GM18519 (cell line): ENCODE measurements around the gene HYI.
"Not testable (repeated sequence)": the region's sequence is repeated elsewhere in the genome, so short reads cannot be mapped to it uniquely, and the experiment has no call there.

ENCODE experiments used
- ATAC-seq: cut with Tn5 transposase; IDR thresholded peaks from one replicate; pipeline ENCODE4 v1.9.1; 2021; ENCODE audit warnings: mild to moderate bottlenecking, moderate library complexity; ENCODE audit not compliant: unreplicated experiment, low FRiP score

Gene HYI

DNA sequence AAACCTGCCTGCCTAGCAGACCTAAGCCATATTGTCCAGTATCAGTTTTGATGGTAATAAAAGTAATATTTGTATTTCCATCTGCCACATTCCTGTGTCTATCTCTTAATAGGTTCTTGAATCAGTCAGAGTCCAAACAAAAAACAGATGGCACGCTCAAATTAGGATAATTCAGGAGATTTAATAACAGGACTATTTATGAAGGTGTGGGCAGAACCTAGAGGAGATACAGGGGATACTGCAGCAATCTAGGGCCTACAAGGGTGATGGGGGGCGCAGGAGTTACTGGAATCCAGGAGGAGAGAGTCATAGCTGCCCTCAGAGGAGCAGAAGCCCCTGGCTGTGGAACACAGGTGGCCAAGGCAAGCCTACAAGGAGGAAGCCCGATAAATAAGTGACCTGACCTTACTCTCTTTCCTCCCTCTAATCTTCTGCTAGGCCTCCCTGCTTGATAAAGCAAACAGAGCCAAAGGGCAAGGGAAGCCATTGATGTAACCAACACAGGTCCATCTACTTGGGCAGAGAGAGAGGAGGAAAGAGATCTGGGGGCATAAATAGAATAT, 11.9 kb upstream of the HYI start:
- ATAC-seq: no peak

DNA sequence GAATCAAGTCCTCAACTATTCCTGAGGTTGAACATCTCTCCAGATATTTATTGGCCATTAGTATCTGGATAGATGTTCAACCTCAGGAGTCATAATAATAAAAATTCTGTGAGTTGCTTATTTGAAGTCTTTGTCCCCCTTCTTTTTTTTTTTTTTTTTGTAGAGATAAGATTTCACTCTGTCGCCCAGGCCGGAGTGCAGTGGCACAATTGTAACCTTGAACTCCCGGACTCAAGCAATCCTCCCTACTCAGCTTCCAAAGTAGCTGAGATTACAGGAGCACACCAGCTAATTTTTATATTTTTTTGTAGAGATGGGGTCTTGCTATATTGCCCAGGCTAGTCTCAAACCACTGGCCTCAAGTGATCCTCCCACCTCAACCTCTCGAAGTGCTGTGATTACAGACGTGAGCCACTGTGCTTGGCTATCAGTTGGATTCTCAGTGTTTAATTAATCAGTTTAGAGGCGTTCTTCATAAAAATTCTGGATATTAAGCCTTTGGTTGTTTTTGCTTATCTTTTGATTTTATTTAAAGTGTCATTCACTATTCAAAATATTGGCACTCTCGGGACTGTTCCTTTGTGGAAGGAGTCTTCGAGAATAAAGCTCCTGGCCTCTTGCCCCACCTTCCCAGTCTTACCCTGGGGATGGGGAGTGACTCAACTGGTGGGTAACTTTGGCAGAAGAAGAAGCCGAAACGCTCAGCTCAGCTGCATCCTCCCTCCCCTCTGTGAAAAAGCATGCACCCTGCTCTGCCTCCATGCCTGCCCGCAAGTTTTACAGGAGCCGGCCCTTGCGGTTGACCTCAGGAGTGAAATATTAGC, 11.2 kb upstream of the HYI start:
- no peak for ATAC-seq

DNA sequence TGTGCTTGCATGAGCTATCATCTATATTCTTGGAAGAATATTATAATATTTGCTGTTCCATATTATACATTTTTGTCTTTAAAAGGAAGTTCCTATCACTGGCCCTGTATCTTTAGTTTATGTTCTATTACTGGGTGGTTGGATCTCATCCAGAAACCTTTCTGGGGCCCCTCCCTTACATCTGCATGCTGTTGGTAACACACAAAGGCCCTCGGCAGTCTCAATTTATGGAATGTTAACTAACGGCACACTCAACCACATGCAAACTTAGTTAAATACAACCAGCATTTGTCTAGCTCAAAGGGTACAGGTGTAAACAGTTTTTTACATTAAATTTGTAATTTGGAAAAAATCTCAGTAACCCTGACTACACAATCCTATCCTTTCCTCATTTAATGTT, 9.7 kb upstream of the HYI start:
- ATAC-seq: no peak

DNA sequence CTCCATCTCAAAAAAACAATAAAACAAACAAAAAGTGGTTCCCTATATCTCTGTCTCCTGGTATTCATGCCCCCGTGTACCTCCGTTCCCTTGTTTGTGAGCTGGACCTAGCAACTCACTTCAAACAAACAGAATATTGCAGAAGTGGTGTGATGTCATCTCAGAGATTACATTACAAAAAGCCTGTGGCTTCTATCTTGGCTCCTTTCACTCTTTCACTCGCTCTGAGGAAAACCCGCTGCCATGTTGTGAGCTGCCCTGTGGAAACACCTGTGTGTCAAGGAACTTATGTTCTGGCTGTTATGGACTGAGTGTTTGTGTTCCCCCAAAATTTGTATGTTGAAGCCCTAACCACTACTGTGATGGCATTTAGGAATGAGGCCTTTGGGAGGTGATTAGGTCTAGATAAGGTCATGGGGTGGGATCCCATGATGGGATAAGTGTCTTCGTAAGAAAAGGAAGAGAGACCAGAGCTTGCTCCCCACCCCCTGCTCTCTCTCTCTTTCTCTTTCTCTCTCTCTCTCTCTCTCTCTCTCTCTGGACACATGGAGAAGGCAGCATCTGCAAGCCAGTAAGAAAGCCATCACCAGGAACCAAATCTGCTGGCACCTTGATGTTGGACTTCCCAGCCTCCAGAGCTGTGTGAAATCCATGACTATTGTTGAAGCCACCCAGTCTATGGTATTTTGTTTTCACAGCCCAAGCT, 7.4 kb upstream of the HYI start:
- ATAC-seq: no peak

DNA sequence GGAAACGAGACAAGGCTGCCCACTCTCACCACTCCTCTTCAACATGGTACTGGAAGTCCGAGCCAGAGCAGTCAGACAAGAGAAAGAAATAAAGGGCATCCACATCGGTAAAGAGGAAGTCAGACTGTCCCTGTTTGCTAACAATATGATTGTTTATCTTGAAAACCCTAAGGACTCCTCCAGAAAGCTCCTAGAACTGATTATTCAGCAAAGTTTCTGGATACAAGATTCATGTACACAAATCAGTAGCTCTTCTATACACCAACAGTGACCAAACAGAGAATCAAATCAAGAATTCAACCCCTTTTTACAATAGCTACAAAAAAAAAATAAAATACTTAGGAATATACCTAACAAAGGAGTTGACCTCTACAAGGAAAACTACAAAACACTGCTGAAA, 4.6 kb upstream of the HYI start:
- ATAC-seq: not testable (repeated sequence)

DNA sequence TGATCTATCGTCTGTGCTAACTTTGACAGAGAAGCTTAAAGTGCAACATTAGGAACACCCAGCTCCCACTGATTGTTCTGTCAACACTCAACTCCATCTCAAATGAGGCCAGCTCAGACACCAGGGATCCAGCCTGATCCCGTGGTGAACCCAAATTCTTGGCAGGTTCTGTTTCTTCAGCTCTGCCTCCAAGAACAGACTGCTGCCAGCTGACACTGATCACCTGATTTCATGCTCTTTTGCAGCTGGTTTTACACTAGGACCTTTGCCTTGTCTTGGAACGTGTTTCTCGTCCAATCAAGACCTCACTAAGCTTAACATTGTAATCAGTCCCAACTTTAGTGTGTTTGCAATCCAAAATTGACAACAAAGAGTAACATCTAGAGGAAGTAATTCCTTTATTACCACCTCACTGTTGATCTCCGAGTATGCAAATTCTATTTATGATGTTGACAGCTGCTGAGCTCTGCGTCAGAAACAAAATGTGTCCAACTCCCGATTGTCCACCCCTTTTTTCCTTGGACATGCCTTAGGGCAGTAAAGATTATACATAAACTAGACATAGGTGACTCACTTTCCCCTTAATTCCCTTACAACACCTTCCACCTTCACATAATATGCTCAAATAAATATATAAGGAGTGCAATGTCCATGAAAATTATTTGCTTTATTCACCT, 1.6 kb upstream of the HYI start:
- ATAC-seq: no peak

DNA sequence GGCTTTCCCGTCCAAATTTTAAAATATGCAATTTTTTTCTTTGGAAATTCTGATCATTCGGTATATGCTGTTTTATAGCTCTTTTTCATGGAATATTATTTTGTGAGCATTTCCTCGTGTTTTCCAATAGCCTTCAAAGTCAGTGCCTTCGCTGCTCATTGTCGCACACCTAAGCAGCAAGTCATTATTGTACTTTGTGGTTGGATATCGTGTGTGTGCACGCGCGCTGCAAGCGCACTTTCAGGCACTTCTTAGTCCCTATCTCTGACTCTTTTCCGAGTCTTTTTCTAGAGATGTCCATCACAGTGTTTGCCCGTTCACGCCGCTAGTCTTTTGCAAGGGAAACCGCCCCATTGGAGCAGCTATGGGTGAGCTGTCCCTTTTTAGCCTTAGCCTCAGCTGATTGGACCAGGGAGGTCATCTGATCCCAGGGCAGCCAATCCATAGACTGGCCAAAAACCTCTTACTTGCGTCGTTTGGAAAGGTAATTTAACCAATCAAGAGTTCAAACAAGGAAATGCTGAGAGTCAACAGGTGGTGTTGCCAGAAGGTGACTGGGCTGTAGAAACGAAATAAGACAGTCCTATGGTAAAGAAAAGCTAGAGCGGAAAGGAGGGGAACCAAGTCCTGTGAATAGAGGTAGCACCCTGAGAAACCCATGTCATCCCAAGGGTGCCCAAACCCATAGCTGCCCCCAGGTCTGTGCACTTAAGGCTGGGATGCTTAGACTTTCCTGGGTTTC, 710 bp upstream of the HYI start:
- ATAC-seq: no peak

DNA sequence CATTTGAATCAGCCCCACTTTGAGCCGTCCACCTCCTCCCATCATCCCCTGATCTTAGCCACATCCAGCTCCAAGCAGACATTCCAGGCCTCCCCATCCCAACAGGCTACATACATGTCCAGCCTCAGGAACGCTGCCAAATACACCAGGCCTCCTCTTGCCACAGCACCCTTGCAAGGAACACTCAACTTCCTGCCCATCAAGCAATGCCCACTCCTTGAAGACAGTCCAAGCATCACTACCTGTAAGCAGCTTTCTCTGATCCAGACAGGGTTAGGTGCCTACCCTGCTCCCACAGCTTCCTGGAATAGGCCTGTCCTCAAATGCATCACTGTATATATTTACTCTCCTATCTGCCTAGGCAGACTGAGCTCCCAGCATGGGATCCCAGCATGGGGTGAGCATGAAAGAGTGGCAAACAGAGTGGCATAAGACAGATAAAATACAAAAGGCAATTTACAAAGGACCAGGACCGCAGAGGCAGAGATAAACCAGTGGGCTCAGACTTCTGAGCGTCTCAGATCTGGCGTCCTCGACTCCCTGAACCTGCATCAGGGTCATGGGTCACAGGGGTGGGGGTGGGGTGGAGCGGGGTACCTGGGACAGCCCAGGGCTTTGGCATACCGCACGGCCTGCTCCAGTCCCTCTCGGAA, 816 bp downstream of the HYI start:
- no peak for ATAC-seq

DNA sequence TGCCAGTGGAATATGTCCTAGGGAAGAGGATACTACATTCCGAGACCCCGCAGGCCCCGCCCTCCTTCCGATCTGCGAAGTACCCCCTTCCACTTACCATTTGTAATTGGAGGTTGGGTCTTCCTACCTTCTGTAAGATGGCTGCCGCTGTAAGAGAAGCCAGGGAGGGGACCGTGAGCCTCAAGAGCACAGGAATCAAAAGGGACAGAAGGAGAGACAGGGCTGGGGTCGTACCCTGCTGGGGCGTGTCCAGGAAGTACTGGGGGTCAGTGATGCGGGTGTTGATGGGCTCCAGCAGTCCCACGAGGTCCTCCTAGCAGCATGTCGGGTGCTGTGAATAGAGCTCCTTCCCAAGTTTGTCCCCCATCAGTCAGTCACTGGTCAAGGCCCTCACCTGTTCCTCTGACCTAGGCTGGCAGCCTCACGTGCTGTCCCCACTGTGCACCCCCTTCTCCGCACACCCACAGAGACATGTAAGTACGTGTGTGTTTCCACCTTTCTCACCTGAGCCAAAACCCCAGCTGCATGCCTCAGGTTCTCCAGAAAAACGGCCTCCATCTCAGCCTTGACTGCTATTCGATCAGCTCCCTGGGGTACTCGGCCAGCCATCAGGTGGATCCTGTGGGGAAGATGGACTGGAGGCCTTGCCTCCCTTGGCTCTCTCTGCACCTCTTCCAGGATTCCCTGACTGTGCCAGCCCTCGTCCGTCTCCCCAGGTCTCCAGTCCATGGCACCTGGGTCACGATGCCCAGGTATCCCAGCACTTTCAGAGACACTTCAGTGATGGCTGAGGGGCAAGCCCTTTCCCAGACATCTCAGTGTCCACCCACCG, 1.8 kb downstream of the HYI start:
- no peak for ATAC-seq

DNA sequence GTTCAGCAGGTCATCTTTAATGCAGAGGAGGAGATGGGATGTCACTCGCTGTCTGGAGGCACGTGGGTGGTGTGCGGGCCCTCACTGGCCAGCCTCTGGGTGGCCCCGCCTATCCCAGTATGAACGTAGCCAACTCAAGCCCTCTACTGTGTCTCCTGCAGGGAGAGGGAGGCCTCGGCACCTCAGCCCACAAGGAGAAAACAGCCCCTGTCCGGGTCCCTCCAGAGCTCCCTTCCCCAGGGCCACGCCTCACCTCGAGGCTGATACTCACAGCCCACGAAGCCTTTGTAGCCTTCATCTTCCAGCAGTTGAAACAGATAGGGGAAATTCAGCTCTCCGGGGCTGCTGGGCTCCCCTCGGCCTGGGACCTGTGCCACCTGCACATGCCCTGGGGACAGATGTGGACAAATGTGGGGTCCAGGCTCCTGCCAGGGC, 2.6 kb downstream of the HYI start:
- ATAC-seq: no peak

DNA sequence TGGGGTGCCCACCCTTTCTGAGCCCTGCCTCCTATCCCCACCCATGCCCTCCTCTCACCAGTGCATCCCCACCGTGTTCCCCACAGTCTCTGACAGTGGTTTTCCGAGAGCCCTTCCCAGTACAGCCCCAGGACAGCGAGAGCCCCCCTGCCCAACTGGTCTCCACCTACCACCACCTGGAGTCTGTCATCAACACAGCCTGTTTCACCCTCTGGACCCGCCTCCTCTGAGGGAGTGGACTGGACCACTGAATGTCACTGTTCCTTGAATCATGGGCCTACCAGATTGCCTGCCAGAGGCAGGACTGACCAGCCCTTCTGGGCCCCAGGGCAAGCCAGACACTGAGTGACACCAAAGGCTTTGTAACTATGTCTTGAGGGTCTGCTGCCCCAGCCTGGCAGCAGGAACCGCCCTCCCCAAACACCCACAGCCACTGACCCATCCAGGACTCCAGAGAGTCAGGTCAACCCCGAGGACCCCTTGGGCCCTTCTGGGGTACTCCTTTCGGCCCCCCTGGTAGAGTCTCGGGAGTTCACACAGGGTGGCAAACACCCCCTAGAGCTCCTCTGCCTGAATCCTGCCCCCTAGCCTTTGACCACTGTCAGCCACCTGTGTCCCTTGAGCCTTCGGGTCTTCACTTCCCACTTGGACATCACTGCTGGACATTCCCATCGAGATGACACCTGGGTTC, 3.3 kb downstream of the HYI start:
- no peak for ATAC-seq

DNA sequence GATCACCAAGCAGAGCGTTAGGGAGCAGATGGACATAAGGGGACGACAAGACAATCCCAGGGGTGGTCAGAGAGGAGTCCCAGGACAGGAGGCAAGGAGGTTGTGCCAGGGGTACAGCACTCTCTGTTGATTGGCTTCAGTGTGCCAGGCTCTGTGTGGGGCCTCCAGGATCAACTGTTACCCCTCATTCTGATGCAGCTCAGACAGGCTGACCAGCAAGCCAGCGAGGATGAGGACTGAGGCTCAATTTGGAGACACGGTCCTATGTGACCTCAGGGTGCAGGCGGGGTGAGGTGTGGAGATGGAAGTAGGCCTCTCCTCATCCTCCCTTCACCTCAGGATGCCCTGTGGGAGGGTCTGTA, 4.0 kb downstream of the HYI start:
- ATAC-seq: no peak

DNA sequence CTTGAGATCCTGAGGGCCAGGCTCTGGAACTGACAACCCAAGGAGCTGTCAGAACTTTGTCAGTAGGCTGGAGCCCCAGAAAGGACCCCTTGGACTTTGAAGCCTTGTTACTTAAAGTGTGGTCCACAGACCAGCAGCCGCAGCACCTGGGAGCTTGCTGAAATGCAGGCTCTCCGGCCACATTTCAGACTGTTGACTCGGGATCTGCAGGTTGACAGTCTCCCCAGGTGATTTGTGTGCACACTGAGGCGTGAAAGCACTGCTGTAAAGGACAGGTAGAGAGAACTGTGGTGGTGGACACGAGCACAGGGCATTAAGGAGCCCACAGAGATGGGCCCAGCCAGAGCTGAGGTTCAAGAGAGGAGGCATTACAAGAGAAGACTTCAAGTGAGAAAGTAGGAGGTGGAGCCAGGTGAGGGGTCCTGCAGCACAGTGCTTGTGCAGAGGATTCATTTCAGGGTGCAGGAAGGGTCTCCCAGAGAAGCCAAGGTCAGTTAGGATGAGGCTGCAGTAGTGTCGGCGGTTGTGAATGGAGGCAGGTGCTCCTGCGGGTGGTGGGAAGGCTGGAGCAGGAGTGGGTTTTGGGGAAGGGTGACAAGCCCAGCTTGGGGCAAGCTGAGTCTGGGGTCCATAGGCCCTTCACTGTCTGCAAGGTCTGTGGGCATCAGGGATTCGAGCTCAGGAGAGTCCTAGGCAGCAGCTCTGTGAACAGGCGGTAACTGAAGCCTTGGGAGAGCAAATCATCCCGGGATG, 4.6 kb downstream of the HYI start:
- no peak for ATAC-seq

DNA sequence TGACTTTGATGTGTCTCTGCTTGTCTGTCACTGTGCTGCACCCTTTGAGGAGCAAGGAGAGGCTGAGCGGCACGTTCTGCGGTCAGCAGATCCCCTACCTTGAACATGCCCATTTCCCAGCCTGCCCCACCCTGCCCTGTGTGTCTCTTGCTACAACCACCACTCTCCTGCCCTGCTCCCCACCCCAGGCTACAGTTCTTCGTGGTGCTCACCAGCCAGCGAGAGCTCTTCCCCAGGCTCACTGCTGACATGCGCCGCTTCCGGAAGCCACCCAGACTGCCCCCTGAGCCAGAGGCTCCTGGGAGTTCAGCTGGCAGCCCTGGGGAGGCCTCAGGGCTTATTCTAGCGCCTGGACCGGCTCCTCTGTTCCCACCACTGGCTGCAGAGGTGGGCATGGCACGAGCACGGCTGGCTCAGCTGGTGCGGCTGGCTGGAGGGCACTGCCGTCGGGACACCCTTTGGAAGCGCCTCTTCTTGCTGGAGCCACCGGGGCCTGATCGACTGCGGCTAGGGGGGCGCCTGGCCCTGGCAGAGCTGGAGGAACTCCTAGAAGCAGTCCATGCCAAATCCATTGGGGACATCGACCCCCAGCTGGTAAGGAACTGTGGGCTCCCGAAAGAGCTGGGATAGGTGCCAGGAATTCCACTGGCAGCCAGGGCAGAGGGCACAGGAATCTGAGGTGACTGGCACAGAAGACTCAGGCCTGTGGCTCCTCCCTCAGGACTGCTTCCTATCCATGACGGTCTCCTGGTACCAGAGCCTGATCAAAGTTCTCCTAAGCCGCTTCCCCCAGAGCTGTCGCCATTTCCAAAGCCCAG, 5.6 kb downstream of the HYI start:
- no peak for ATAC-seq

DNA sequence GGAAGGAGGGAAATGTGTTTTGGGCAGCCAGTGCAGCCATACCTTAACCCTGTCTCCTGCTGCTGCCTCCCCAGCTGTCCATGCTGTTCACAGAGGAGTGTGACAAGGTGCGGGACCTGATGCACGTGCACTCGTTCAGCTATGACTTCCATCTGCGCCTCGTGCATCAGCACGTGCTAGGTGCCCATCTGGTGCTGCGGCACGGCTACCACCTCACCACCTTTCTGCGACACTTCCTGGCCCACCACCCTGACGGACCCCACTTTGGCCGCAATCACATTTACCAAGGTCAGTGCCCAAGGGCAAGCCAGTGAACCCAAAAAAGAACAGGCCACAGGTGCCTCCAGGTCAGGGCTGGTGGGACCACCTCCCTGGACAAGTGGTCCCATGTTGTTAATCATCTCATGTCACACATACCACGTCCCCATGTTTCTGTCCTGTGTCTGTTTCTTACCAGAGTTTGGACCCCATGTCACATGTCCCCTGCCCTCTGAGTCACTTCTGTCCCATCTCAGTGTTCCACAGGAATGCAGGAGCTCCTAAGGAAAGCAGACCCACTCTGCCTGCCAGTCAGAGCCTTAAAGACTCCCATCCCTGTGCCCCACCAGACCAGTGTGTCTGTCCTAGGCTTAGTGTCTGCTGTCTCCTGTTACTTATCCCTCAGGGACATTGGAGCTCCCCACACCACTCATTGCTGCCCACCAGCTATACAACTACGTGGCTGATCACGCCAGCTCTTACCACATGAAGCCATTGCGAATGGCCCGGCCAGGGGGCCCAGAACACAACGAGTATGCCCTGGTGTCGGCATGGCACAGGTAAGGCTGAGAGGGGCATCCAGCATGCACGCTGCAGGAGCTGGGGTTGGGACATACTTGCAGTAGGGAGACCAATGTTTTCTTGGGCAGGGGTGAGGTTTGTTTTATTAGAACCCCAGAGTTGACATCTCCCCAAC, 6.6 kb downstream of the HYI start:
- ATAC-seq: no peak

DNA sequence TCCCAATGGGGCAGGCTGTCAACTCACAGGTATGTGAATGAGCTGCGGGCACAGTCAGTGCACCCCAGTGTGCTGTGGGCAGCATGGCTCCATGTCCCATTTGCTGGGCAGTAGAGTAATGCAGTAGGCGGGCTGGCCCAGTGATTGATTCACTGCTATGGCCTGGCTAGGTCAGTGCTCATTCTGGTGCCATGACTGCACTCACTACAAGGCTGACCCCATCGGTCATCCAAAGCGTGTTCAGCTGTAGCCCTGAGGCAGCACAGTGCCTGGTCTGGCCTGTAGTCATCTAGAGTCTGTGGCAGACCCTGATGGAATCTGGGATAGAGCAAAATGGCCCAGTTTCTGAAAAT, 7.4 kb downstream of the HYI start:
- no peak for ATAC-seq
